ENCODE measurements around the gene C10orf53.
"Not testable (repeated sequence)": the region's sequence is repeated elsewhere in the genome, so short reads cannot be mapped to it uniquely, and the experiment has no call there.

C10orf53 gene

DNA sequence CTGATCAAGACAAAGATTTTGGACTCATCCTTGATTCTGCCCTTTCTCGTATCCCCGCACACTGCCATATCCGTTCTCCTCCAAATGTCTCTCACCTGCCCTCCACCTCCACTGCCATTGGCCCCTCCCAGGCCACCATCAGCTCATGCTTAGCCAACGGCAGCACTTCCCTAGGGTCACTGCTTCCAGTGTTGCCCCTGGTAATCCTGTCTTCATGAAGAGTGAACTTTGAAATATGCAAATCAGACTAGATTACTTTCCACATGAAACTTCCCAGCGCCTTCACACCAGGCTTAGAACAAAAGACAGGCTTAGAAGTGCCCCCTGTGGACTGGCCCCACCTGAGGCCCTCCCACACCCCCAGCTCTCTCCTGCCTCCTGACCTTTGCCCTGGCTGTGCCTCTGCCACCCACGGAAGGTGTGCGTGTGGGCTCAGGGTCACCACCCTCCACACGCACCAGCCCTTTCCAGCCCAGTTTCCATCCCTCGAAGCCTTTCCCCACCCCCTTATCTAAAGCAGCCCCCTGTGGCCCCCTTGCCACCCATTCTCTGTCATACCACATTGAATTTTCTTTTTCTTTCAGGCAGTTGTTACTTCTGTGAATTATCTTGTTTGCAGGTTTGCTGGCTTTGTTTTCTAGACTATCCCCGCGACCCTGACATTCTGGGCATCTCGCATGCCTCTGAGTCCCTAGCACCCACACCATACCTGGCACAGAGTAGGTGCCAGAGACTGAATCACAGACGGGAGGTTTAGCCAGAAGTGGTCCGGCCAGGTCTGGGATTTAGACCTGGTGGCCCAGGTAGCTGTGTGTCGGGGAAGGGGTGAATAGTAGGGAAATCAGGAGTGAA lies 26.8 kb upstream of the C10orf53 start:
- no peak for DNase-seq (ENCODE audit: low read depth, low spot score)

GRCh38 chr10:49653273-49653929 lies 26.1 kb upstream of the C10orf53 start:
- DNase-seq (ENCODE audit: low read depth, low spot score): no peak

GRCh38 chr10:49654036-49654693 lies 25.3 kb upstream of the C10orf53 start:
- DNase-seq (ENCODE audit: low read depth, low spot score): no peak

DNA sequence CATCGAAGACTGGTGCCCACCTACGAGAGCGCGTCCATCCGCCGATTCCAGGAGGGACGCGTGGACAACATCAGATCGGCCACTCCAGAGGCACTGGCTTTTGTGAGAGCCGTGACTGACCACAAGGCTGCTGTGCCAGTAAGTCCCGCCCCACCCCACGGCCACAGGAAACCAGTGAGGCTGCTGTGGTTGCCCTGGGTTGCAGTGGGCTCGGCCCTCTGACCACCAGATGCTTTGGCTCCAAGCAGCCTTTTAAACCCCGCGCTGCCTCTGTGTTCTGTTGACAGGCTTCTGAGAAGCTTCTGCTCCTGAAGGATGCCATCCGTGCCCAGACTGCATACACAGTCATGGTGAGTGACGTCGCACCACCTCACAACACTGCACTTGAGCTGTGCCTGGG lies 24.4 kb upstream of the C10orf53 start:
- no peak for DNase-seq (ENCODE audit: low read depth, low spot score)

- DNase-seq (ENCODE audit: low read depth, low spot score): no peak
Observed at GRCh38 chr10:49656845-49657493, 22.5 kb upstream of the C10orf53 start.

GRCh38 chr10:49657606-49658005 lies 21.8 kb upstream of the C10orf53 start:
- no peak for DNase-seq (ENCODE audit: low read depth, low spot score)

- no peak for DNase-seq (ENCODE audit: low read depth, low spot score)
Observed at GRCh38 chr10:49661140-49661856, 18.2 kb upstream of the C10orf53 start.

DNA sequence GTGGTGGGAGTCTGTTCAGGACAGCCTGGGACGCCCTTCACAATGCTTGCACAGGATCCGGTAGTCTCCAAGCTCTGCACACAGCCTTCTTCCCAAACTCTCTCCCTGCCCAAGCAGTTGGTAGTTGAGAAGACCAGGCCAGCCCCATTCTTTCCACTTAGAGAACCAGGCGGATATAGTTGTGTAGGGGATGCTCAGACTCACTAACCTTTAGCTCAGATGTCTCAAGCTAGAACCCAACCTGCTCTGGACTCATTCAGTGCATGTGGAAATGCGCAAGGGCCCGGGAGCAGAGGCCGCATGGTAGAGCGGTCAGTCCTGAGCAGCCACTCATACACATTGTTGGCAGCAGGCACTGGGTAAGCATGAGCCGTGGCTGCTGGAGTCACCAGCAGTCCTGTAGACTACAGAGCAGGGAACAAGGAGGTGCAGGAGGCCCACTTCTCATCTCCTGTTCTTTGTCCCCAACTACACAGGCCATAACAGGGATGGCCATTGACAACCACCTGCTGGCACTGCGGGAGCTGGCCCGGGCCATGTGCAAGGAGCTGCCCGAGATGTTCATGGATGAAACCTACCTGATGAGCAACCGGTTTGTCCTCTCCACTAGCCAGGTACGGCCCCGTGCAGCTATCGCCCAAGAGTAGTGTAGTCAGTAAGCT lies 17.2 kb upstream of the C10orf53 start:
- no peak for DNase-seq (ENCODE audit: low read depth, low spot score)

GRCh38 chr10:49663596-49663995 lies 15.9 kb upstream of the C10orf53 start:
- DNase-seq (ENCODE audit: low read depth, low spot score): no peak

GRCh38 chr10:49664006-49664841 lies 15.2 kb upstream of the C10orf53 start:
- DNase-seq (ENCODE audit: low read depth, low spot score): no peak

GRCh38 chr10:49664842-49665355 lies 14.6 kb upstream of the C10orf53 start:
- DNase-seq (ENCODE audit: low read depth, low spot score): no peak

DNA sequence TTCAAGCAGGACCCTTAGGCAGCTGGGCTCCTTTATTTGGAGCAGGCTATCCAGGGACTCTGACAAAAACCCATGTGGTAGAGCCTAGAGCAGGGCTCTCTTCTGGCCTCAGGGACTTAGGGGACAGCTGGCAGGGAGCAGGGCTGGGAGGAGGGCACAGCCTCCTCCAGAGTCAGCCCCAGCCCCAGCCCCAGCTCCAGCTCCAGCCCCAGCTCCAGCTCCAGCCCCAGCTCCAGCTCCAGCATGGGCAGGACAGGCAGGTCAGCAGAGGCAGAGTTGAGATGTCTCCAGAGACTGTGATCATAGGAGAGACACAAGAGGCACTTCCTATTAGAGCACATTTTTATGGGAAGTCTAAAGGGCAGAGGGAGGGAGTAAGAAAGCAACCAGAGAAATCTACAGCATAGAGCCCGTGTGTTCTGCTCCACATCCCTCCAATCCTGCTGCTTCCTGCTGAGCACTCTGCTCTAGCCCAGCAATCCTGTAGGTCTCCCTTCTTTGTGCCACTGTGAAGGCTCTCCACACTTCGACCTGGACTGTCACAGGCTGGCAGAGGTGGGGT lies 13.3 kb upstream of the C10orf53 start:
- DNase-seq (ENCODE audit: low read depth, low spot score): no peak

GRCh38 chr10:49666685-49667084 lies 12.8 kb upstream of the C10orf53 start:
- no peak for DNase-seq (ENCODE audit: low read depth, low spot score)

DNA sequence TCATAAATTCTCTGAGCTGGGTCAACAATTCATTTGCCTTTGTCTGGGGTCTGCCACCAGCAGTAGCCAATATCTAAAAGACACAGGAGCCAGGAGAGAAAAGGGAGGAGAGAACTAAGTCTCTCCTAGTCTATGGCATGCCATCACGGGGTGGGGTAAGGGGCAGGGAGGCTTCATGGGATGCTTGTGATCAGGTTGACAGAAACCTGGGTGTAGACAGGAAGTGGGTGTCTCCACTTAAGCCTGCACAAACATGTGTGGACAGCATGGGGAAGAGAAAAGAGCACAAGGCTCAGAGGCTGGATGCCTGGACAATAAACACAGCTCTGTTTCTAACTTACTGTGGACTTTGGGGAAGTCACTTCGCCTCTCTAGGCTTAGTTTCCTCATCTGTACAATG lies 11.5 kb upstream of the C10orf53 start:
- no peak for DNase-seq (ENCODE audit: low read depth, low spot score)

GRCh38 chr10:49668684-49669083 lies 10.8 kb upstream of the C10orf53 start:
- no peak for DNase-seq (ENCODE audit: low read depth, low spot score)

DNA sequence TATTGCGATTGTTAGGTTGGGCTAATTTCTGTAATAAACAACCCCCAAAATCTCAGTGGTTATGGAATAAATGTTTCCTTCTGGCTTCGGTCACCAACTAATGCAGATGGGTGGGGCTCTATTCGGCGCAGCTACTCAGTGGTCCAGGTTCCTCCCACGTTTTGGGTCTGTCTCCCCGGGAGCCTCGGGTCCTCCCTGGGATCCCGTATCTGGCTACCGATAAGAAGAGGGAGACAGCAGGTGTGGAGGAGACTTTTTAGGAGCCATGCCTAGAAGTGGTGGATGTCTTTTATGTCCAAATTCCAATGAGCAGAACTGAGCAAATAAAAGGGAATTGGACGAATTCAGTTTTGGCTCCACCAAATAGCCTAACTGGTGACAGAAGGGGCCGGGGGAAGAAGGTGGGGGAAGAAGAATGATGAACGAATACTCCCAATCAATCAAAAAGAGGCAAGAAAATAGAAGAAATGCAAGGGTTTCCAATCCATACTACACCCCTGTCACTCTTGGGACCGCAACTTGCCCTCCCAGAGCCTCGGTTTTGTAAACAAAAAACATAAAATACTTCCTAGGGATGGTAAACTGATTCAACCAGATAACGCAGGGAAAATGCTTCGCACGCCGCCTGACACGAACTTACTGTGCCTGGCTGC lies 498 bp upstream of the C10orf53 start:
- no peak for DNase-seq (ENCODE audit: low read depth, low spot score)

GRCh38 chr10:49682449-49682848 lies 3.0 kb downstream of the C10orf53 start:
- not testable (repeated sequence) for DNase-seq (ENCODE audit: low read depth, low spot score)

DNA sequence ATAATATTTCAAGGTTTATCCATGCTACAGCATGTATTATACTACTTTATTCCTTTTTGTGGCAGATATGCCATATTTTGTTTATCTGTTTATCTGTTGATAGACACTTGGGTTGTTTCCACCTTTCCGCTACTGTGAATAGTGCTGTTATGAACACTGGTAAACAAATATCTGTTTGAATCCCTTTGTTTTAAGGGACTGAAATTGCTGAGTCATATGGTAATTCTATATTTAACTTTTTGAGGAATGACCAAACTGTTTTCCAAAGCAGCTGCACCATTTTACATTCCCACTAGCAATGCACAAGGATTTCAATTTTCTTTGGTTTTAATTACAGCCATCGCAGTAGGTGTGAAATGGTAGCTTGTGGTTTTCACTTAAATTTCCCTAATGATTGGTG lies 3.4 kb downstream of the C10orf53 start:
- DNase-seq (ENCODE audit: low read depth, low spot score): no peak

DNA sequence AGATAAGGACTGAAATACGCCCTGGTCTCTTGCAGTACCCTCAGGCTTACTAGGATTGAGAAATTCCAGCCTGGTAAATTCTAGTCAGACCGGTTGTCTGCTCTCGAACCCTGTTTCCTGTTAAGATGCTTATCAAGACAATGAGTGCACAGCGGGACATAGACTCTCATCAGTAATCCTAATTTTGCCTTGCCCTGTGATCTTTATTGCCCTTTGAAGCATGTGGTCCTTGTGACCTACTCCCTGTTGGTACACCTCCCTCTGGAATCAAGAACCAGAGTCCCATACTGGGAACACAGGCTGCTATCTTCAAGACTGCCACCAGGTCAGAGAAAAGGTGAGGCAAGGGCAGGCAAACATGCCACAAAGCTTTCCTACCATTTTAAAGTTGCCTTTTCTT lies 7.2 kb downstream of the C10orf53 start:
- no peak for DNase-seq (ENCODE audit: low read depth, low spot score)
